ENCODE results near the gene GCN1. TPM values are rescaled to one million over a fixed set of nuclear protein-coding genes. Genes with fewer than 3 reads are reported as not detected.

Gene GCN1
- total and polyA plus RNA-seq, 10 of the 15 experiments (the other 5 are each of a cell fraction or from before 2014, with no cell fraction given): 10.8 to 150 (median 58.3) TPM

DNA sequence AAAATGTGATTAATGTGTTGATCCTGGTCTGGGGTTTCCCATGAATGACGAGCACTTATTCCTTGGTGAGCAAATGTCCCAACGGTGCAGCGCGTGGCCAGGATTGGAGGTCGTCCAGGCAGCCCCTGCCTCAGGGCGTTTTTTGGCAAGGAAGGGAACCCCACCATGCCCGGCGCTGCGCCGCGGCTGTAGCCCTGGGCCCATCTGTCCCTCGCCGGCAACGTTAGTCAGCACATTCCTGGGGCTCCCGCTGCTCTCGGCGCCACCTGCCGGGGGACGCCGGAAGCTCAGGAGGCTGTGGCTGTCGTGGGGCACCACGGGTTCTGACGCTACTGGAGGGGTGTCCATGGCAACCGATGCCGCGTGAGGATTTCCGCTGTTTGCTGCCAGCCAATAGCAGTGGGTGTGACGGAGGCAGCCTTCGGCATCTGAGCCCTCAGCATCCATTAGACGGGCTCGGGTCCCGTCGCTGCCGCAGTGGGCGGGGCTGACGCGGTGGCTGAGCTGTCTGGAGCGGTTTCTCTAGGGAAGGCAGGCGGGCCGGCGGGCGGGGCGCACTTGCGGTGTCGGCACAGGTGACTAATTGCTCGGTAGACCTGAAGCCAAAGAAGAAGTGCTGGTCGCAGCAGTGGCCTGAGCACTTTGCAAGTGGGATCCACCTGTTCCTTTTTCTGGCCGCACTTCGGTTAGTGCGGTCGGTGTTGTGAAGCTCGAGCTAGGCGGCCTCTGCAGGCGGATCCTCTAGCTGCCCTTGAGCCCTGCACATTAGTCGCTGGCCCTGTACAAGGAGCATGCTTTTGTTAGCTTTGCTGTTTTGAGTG lies 107.5 kb downstream of the GCN1 start (continued):
- TF ChIP-seq CEBPZ (IDR thresholded peaks at IDR 0.05; ENCODE audit: low read depth, low read length) (no peak), ATF7 (IDR thresholded peaks at IDR 0.05; ENCODE audit: low read depth) (peak; percentile 52; the same call in 1 of the 2 replicates), SMC3 (IDR thresholded peaks at IDR 0.05; ENCODE audit: borderline replicate concordance, low read length) (peak; percentile 93), POLR2A (IDR thresholded peaks at IDR 0.05; ENCODE audit: low read depth, low read length) (peak; percentile 75), NFYB (IDR thresholded peaks at IDR 0.05; ENCODE audit: insufficient read depth, low read depth, low read length) (peak; percentile 93), LARP7 (IDR thresholded peaks at IDR 0.05) (peak; percentile 78), WRNIP1 (IDR thresholded peaks at IDR 0.05; ENCODE audit: borderline replicate concordance, low read depth, low read length) (0 out of 2 replicates have a peak, but pooled peaks have one; percentile 27), IRF4 (IDR thresholded peaks at IDR 0.05; ENCODE audit: low read depth, low read length) (peak; percentile 65; the same call in 1 of the 2 replicates), BCL11A (IDR thresholded peaks at IDR 0.05; ENCODE audit: low read depth, low read length) (no peak), MXI1 (IDR thresholded peaks at IDR 0.05; ENCODE audit: low read depth, low read length) (peak; percentile 98), YY1 (IDR thresholded peaks at IDR 0.05; ENCODE audit: low read depth, low read length) (peak; percentile 80; the same call in 1 of the 2 replicates), RBBP5 (conservative IDR thresholded peaks at IDR 0.05) (no peak), RCOR1 (conservative IDR thresholded peaks at IDR 0.05; ENCODE audit: low read depth, low read length) (peak; percentile 41; the same call in 1 of the 2 replicates), JUND (IDR thresholded peaks at IDR 0.05; ENCODE audit: low read depth, low read length) (peak; percentile 45; the same call in 1 of the 2 replicates), SREBF1 (IDR thresholded peaks at IDR 0.05; ENCODE audit: low read length) (peak; percentile 55; the same call in 1 of the 2 replicates), SIN3A (IDR thresholded peaks at IDR 0.05; ENCODE audit: low read depth, low read length) (peak; percentile 96), SPI1 (IDR thresholded peaks at IDR 0.05; ENCODE audit: borderline replicate concordance, insufficient read depth, low read depth, low read length) (peak; percentile 46; the same call in 1 of the 2 replicates), NR2F1 (conservative IDR thresholded peaks at IDR 0.05) (0 out of 2 replicates have a peak, but pooled peaks have one; percentile 36), IKZF1 (conservative IDR thresholded peaks at IDR 0.05) (peak; percentile 88), EZH2 (IDR thresholded peaks at IDR 0.05; ENCODE audit: borderline replicate concordance, control insufficient read depth, low read depth, low read length) (no peak), RAD51 (IDR thresholded peaks at IDR 0.05) (peak; percentile 54), SMARCA5 (IDR thresholded peaks at IDR 0.05) (peak; percentile 78)
- TF ChIP-seq, protein P1, sequence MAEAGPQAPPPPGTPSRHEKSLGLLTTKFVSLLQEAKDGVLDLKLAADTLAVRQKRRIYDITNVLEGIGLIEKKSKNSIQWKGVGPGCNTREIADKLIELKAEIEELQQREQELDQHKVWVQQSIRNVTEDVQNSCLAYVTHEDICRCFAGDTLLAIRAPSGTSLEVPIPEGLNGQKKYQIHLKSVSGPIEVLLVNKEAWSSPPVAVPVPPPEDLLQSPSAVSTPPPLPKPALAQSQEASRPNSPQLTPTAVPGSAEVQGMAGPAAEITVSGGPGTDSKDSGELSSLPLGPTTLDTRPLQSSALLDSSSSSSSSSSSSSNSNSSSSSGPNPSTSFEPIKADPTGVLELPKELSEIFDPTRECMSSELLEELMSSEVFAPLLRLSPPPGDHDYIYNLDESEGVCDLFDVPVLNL (IDR thresholded peaks at IDR 0.05; ENCODE audit: low read depth, low read length): 0 out of 2 replicates have a peak, but pooled peaks have one; percentile 14
- TF ChIP-seq, protein P2, sequence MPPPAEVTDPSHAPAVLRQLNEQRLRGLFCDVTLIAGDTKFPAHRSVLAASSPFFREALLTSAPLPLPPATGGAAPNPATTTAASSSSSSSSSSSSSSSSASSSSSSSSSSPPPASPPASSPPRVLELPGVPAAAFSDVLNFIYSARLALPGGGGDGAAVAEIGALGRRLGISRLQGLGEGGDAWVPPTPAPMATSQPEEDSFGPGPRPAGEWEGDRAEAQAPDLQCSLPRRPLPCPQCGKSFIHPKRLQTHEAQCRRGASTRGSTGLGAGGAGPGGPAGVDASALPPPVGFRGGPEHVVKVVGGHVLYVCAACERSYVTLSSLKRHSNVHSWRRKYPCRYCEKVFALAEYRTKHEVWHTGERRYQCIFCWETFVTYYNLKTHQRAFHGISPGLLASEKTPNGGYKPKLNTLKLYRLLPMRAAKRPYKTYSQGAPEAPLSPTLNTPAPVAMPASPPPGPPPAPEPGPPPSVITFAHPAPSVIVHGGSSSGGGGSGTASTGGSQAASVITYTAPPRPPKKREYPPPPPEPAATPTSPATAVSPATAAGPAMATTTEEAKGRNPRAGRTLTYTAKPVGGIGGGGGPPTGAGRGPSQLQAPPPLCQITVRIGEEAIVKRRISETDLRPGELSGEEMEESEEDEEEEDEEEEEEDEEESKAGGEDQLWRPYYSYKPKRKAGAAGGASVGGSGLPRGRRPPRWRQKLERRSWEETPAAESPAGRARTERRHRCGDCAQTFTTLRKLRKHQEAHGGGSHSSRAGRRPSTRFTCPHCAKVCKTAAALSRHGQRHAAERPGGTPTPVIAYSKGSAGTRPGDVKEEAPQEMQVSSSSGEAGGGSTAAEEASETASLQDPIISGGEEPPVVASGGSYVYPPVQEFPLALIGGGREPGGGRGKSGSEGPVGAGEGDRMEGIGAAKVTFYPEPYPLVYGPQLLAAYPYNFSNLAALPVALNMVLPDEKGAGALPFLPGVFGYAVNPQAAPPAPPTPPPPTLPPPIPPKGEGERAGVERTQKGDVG (CRISPR knock-in tag; IDR thresholded peaks at IDR 0.05): no peak
